DND-41 (cell line): ENCODE measurements around the gene PLCG1.

ENCODE experiments used
- EZH2 ChIP-seq: IDR thresholded peaks from 3 replicates; pipeline ENCODE4 v1.6.1; 2012; ENCODE audit warnings: borderline replicate concordance, low read depth, mild to moderate bottlenecking, moderate library complexity, low read length, inconsistent platforms; ENCODE audit not compliant: severe bottlenecking
- TF ChIP-seq, protein P1 (sequence below): IDR thresholded peaks from 2 replicates; pipeline ENCODE4 v1.5.1; 2012; ENCODE audit warnings: borderline replicate concordance, low read length, moderate library complexity, mild to moderate bottlenecking; ENCODE audit not compliant: poor library complexity, severe bottlenecking; ENCODE audit errors: extremely low read depth

DNA sequence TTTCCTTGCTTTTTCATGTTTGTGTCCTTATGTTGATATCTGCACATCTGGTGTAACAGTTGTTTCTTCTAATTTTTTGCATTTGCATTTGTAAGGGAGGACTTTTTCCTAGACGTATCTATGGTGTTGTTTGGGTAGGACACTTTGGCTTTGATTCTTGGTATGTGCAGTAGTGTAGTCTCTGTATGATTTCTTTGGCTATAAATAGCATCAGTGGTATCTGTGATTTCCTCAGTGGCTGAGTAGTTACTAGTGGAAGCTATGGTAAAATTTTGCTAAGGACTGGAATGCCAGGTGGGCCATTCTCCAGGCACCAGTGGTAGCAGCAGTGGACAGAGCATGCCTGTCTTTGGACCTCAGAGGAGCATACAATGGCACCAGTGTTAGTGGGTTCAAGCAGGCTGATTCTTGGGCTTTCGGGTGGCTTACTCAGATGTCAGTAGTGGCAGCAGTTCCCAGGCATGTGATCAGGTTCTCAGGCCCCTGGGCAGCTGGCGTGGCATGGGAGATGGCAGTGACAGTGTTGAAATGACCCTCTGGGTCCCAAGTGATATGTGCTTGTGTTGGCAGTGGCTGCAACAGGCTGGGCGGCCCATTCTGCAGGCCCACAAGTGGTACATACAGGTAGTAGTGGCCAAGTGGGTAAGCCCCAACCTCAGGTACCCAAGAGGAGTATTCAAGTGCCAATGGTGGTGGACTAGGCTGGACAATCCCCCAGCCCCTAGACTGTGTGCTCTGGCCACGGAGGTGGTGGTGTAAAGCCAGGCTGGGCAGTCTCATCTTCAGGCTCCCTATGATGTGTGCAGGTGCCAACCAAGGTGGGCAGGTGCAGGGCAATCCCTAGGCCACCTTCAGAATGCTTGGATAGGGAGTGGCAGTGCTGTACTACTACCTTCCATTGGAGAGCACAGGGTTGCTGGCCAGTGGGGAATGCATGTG, 54.5 kb downstream of the PLCG1 start:
- TF ChIP-seq, protein P1, sequence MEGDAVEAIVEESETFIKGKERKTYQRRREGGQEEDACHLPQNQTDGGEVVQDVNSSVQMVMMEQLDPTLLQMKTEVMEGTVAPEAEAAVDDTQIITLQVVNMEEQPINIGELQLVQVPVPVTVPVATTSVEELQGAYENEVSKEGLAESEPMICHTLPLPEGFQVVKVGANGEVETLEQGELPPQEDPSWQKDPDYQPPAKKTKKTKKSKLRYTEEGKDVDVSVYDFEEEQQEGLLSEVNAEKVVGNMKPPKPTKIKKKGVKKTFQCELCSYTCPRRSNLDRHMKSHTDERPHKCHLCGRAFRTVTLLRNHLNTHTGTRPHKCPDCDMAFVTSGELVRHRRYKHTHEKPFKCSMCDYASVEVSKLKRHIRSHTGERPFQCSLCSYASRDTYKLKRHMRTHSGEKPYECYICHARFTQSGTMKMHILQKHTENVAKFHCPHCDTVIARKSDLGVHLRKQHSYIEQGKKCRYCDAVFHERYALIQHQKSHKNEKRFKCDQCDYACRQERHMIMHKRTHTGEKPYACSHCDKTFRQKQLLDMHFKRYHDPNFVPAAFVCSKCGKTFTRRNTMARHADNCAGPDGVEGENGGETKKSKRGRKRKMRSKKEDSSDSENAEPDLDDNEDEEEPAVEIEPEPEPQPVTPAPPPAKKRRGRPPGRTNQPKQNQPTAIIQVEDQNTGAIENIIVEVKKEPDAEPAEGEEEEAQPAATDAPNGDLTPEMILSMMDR: no peak
- TF ChIP-seq EZH2: no peak
